ENCODE measurements around the gene PRLH.

PRLH gene

DNA sequence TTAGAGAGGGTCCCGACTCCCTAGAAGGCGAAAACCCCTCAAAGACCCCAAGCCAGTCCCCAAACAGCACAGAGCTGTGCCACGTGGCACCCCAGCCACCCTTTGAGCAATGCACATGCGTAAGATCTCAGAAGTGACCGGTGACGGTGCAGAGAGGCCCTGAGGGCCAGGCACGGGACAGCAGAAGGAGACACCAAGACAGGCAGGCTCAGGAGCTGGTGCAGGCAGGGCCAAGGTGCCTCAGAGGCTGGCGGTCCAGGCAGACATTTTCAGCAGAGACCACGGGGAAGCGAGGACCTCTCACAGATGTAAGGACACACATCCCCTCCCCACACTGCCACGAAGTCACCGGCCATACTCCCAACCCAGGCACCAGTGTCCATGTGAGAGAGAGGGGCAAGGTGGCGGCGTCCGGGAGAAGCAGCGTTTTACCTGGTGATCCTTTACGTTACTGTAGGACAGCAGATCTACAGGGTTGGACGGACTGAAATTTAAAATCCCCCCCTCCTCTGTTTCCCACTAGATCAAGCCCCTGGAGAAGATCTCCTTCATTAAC is 26.1 kb downstream of the PRLH start:
- H3K27me3 ChIP-seq (ENCODE audit: control insufficient read depth in 3 of 3, insufficient read depth in 3 of 3, low read depth in 1 of 3, low read length in 3 of 3): peaks cover 0 to 11% (median 9%) of the 10 kb centered on the region in 3 experiments
- H2AK5ac ChIP-seq (ENCODE audit: low read depth, low read length): peak overlapping the region; percentile 40
- H2BK12ac ChIP-seq (ENCODE audit: low read length): peak overlapping the region; percentile 1
- H2BK5ac ChIP-seq (ENCODE audit: low read length): no peak overlapping the region
- no peak overlapping the region for H3K27ac ChIP-seq (replicated peaks; ENCODE audit: low read length)
- H3K36me3 ChIP-seq (replicated peaks in 1 of 2; ENCODE audit: control insufficient read depth in 2 of 2, insufficient read depth in 2 of 2, low read length in 2 of 2): no peaks in the 10 kb centered on the region
- no peak overlapping the region for H3K4me3 ChIP-seq (ENCODE audit: low read length in 2 of 2)
- no peak overlapping the region for H3K9ac ChIP-seq (ENCODE audit: low read depth, low read length, poor library complexity)
- peak overlapping the region; percentile 78 for H3K14ac ChIP-seq (ENCODE audit: low read length)
- no peak overlapping the region for H4K91ac ChIP-seq (ENCODE audit: low read depth, low read length, poor library complexity)
- H2AFZ ChIP-seq (ENCODE audit: low read length): no peak overlapping the region
- peak overlapping the region; percentile 61 for H3K18ac ChIP-seq (ENCODE audit: low read length)
- no CpG with 5 or more reads among the region's 18 CpGs for WGBS, 2 donors (ENCODE audit: extremely low coverage in 2 of 2, insufficient read length in 2 of 2, insufficient replicate concordance in 1 of 2)
- DNase-seq (ENCODE audit: low spot score): no peak
- H3K23ac ChIP-seq (ENCODE audit: low read depth, low read length, poor library complexity): no peak overlapping the region
- peaks cover 5 to 18% of the 10 kb centered on the region in 2 donors for H3K4me1 ChIP-seq (ENCODE audit: control insufficient read depth in 2 of 2, insufficient read depth in 1 of 2, low read depth in 1 of 2, low read length in 2 of 2)
- no peak overlapping the region for H4K8ac ChIP-seq (ENCODE audit: low read depth, low read length)
- peaks cover 0 to 3% of the 10 kb centered on the region in 2 donors for H3K9me3 ChIP-seq (replicated peaks in 1 of 2; ENCODE audit: control insufficient read depth in 2 of 2, insufficient read depth in 1 of 2, low read depth in 1 of 2, low read length in 2 of 2)
- H3K4ac ChIP-seq (ENCODE audit: low read length): peak overlapping the region; percentile 32
- no peaks in the 10 kb centered on the region for H3K79me1 ChIP-seq (ENCODE audit: low read depth, low read length)
- H2BK120ac ChIP-seq (ENCODE audit: low read depth, low read length): no peak overlapping the region
- H2BK15ac ChIP-seq (ENCODE audit: low read length): peak overlapping the region; percentile 54
- H3K4me2 ChIP-seq (ENCODE audit: insufficient read depth, low read length, poor library complexity, severe bottlenecking): no peak overlapping the region

GRCh38 chr2:237593036-237593435 is 26.7 kb downstream of the PRLH start:
- Histone ChIP-seq H3K23ac (ENCODE audit: low read depth, low read length, poor library complexity) (no peak overlapping the region), H3K14ac (ENCODE audit: low read length) (no peak overlapping the region), H2AK5ac (ENCODE audit: low read depth, low read length) (no peak overlapping the region), H3K79me1 (ENCODE audit: low read depth, low read length) (no peaks in the 10 kb centered on the region), H2BK15ac (ENCODE audit: low read length) (no peak overlapping the region), H3K9me3 (replicated peaks in 1 of 2; ENCODE audit: control insufficient read depth in 2 of 2, insufficient read depth in 1 of 2, low read depth in 1 of 2, low read length in 2 of 2) (peaks cover 0 to 1% of the 10 kb centered on the region in 2 donors), H3K27me3 (ENCODE audit: control insufficient read depth in 3 of 3, insufficient read depth in 3 of 3, low read depth in 1 of 3, low read length in 3 of 3) (peaks cover 0 to 11% (median 9%) of the 10 kb centered on the region in 3 experiments), H2BK120ac (ENCODE audit: low read depth, low read length) (no peak overlapping the region), H4K8ac (ENCODE audit: low read depth, low read length) (no peak overlapping the region), H2BK5ac (ENCODE audit: low read length) (no peak overlapping the region), H3K27ac (replicated peaks; ENCODE audit: low read length) (no peak overlapping the region), H3K36me3 (replicated peaks in 1 of 2; ENCODE audit: control insufficient read depth in 2 of 2, insufficient read depth in 2 of 2, low read length in 2 of 2) (no peaks in the 10 kb centered on the region), H3K4me2 (ENCODE audit: insufficient read depth, low read length, poor library complexity, severe bottlenecking) (no peak overlapping the region), H3K4ac (ENCODE audit: low read length) (no peak overlapping the region), H2BK12ac (ENCODE audit: low read length) (no peak overlapping the region), H3K4me1 (ENCODE audit: control insufficient read depth in 2 of 2, insufficient read depth in 1 of 2, low read depth in 1 of 2, low read length in 2 of 2) (peaks cover 5 to 18% of the 10 kb centered on the region in 2 donors), H3K18ac (ENCODE audit: low read length) (no peak overlapping the region), H3K4me3 (ENCODE audit: low read length in 2 of 2) (no peak overlapping the region), H2AFZ (ENCODE audit: low read length) (no peak overlapping the region), H3K9ac (ENCODE audit: low read depth, low read length, poor library complexity) (no peak overlapping the region), H4K91ac (ENCODE audit: low read depth, low read length, poor library complexity) (no peak overlapping the region)
- no peak for DNase-seq (ENCODE audit: low spot score)
- WGBS, 2 donors (ENCODE audit: extremely low coverage in 2 of 2, insufficient read length in 2 of 2, insufficient replicate concordance in 1 of 2): no CpG with 5 or more reads among the region's 10 CpGs

- H4K91ac ChIP-seq (ENCODE audit: low read depth, low read length, poor library complexity): no peak overlapping the region
- H3K4me2 ChIP-seq (ENCODE audit: insufficient read depth, low read length, poor library complexity, severe bottlenecking): no peak overlapping the region
- peak overlapping the region; percentile 39 for H2AK5ac ChIP-seq (ENCODE audit: low read depth, low read length)
- H3K27me3 ChIP-seq (ENCODE audit: control insufficient read depth in 3 of 3, insufficient read depth in 3 of 3, low read depth in 1 of 3, low read length in 3 of 3): peaks cover 0 to 11% (median 9%) of the 10 kb centered on the region in 3 experiments
- no peak overlapping the region for H3K23ac ChIP-seq (ENCODE audit: low read depth, low read length, poor library complexity)
- no peak overlapping the region for H3K4ac ChIP-seq (ENCODE audit: low read length)
- whole genome bisulfite sequencing, 2 donors (ENCODE audit: extremely low coverage in 2 of 2, insufficient read length in 2 of 2, insufficient replicate concordance in 1 of 2): no CpG with 5 or more reads among the region's 17 CpGs
- no peak overlapping the region for H2BK12ac ChIP-seq (ENCODE audit: low read length)
- H2BK5ac ChIP-seq (ENCODE audit: low read length): no peak overlapping the region
- H3K79me1 ChIP-seq (ENCODE audit: low read depth, low read length): no peaks in the 10 kb centered on the region
- peaks cover 5 to 18% of the 10 kb centered on the region in 2 donors for H3K4me1 ChIP-seq (ENCODE audit: control insufficient read depth in 2 of 2, insufficient read depth in 1 of 2, low read depth in 1 of 2, low read length in 2 of 2)
- H3K14ac ChIP-seq (ENCODE audit: low read length): no peak overlapping the region
- no peaks in the 10 kb centered on the region for H3K36me3 ChIP-seq (replicated peaks in 1 of 2; ENCODE audit: control insufficient read depth in 2 of 2, insufficient read depth in 2 of 2, low read length in 2 of 2)
- H2BK120ac ChIP-seq (ENCODE audit: low read depth, low read length): no peak overlapping the region
- H3K18ac ChIP-seq (ENCODE audit: low read length): peak overlapping the region; percentile 36
- H3K9me3 ChIP-seq (replicated peaks in 1 of 2; ENCODE audit: control insufficient read depth in 2 of 2, insufficient read depth in 1 of 2, low read depth in 1 of 2, low read length in 2 of 2): no peaks in the 10 kb centered on the region
- no peak overlapping the region for H2BK15ac ChIP-seq (ENCODE audit: low read length)
- H3K9ac ChIP-seq (ENCODE audit: low read depth, low read length, poor library complexity): no peak overlapping the region
- H4K8ac ChIP-seq (ENCODE audit: low read depth, low read length): no peak overlapping the region
- H2AFZ ChIP-seq (ENCODE audit: low read length): no peak overlapping the region
- no peak overlapping the region for H3K27ac ChIP-seq (replicated peaks; ENCODE audit: low read length)
- no peak for DNase-seq (ENCODE audit: low spot score)
- no peak overlapping the region for H3K4me3 ChIP-seq (ENCODE audit: low read length in 2 of 2)
Measured at GRCh38 chr2:237593596-237594320, 27.4 kb downstream of the PRLH start.

DNA sequence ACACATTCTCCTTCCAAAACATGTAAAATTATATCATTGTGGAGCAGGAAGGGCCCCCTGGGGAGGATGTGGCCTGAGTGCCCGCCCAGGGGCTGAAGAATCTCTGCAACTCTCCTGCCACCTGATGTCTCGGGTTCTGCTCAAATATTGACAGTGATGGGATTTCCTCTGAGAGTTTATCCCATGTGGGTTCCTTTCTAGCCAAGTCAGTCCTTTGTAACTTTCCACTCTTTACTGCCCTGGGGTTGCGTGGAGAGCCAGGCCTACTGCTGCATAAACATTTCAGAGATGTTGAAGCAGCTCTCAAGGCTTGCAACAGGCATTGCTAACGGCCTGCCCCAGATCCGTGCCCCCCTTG is 28.1 kb downstream of the PRLH start:
- no peak overlapping the region for H2BK5ac ChIP-seq (ENCODE audit: low read length)
- no peaks in the 10 kb centered on the region for H3K36me3 ChIP-seq (replicated peaks in 1 of 2; ENCODE audit: control insufficient read depth in 2 of 2, insufficient read depth in 2 of 2, low read length in 2 of 2)
- H4K8ac ChIP-seq (ENCODE audit: low read depth, low read length): no peak overlapping the region
- no peak overlapping the region for H3K18ac ChIP-seq (ENCODE audit: low read length)
- no peak overlapping the region for H3K9ac ChIP-seq (ENCODE audit: low read depth, low read length, poor library complexity)
- no peak overlapping the region for H2AFZ ChIP-seq (ENCODE audit: low read length)
- no peak overlapping the region for H2BK15ac ChIP-seq (ENCODE audit: low read length)
- H3K4me3 ChIP-seq (ENCODE audit: low read length in 2 of 2): no peak overlapping the region
- no peaks in the 10 kb centered on the region for H3K9me3 ChIP-seq (replicated peaks in 1 of 2; ENCODE audit: control insufficient read depth in 2 of 2, insufficient read depth in 1 of 2, low read depth in 1 of 2, low read length in 2 of 2)
- peaks cover 5 to 18% of the 10 kb centered on the region in 2 donors for H3K4me1 ChIP-seq (ENCODE audit: control insufficient read depth in 2 of 2, insufficient read depth in 1 of 2, low read depth in 1 of 2, low read length in 2 of 2)
- H2BK12ac ChIP-seq (ENCODE audit: low read length): no peak overlapping the region
- no peak overlapping the region for H3K27ac ChIP-seq (replicated peaks; ENCODE audit: low read length)
- H3K79me1 ChIP-seq (ENCODE audit: low read depth, low read length): no peaks in the 10 kb centered on the region
- H3K14ac ChIP-seq (ENCODE audit: low read length): no peak overlapping the region
- H3K27me3 ChIP-seq (ENCODE audit: control insufficient read depth in 3 of 3, insufficient read depth in 3 of 3, low read depth in 1 of 3, low read length in 3 of 3): peaks cover 0 to 11% (median 9%) of the 10 kb centered on the region in 3 experiments
- no CpG with 5 or more reads among the region's 5 CpGs for WGBS, 2 donors (ENCODE audit: extremely low coverage in 2 of 2, insufficient read length in 2 of 2, insufficient replicate concordance in 1 of 2)
- no peak overlapping the region for H3K4me2 ChIP-seq (ENCODE audit: insufficient read depth, low read length, poor library complexity, severe bottlenecking)
- no peak overlapping the region for H2BK120ac ChIP-seq (ENCODE audit: low read depth, low read length)
- no peak overlapping the region for H3K4ac ChIP-seq (ENCODE audit: low read length)
- no peak overlapping the region for H4K91ac ChIP-seq (ENCODE audit: low read depth, low read length, poor library complexity)
- DNase-seq (ENCODE audit: low spot score): no peak
- no peak overlapping the region for H2AK5ac ChIP-seq (ENCODE audit: low read depth, low read length)
- no peak overlapping the region for H3K23ac ChIP-seq (ENCODE audit: low read depth, low read length, poor library complexity)
